Urinary bladder (tissue), 4 donors: ENCODE data around the gene CCDC60. TPM values are rescaled to one million over a fixed set of nuclear protein-coding genes. Genes with fewer than 3 reads are reported as not detected.

ENCODE experiments used
- DNase-seq: peaks from one replicate; pipeline ENCODE4 v3.0.0-alpha.2; 2015; ENCODE audit errors: extremely low spot score
- H3K27ac ChIP-seq: one replicate; pipeline ENCODE4 v1.5.1; 2013; ENCODE audit warnings: low read depth, mild to moderate bottlenecking, moderate library complexity
- H3K36me3 ChIP-seq: one replicate; pipeline ENCODE4 v1.6.1; 2013; ENCODE audit warnings: mild to moderate bottlenecking, moderate library complexity; ENCODE audit not compliant: insufficient read depth
- H3K4me1 ChIP-seq: one replicate; pipeline ENCODE4 v1.6.1; 2013; ENCODE audit warnings: mild to moderate bottlenecking, moderate library complexity; ENCODE audit not compliant: insufficient read depth
- H3K4me3 ChIP-seq: one replicate; pipeline ENCODE4 v1.5.1; 2013; ENCODE audit warnings: low read depth, low read length
- WGBS: extraction: QIAGEN DNeasy Blood & Tissue Kit; methylation state at CpG from one replicate; pipeline ENCODE4 v1.1.7; 2013; 5-methylcytosine and 5-hydroxymethylcytosine counted together
- polyA plus RNA-seq: library from polyadenylated mRNA; stranded (reverse); fragments of 200-250 nt; gene quantifications from one replicate; pipeline ENCODE4 v1.2.3, GENCODE V29; 2013
- total RNA-seq: library from RNA; depleted of rRNA; stranded (reverse); fragments of >200 nt; gene quantifications from one replicate; pipeline ENCODE4 v1.2.3, GENCODE V29; 2014
- donor health status: healthy with polysubstance abuse.
- donor health status: healthy.

Gene CCDC60
- total and polyA plus RNA-seq, 2 donors = 4.9 to 5.6 TPM

GRCh38 chr12:119383206-119383605, 48.7 kb downstream of the CCDC60 start:
- no peak overlapping the region for H3K27ac ChIP-seq

GRCh38 chr12:119384340-119384739, 49.8 kb downstream of the CCDC60 start:
- WGBS = 83% methylated on average over 5 of the region's 5 CpGs
- H3K4me1 ChIP-seq = no peaks in the 10 kb centered on the region

More at GRCh38 chr12:119383206-119383605, 48.7 kb downstream of the CCDC60 start:
- Histone ChIP-seq H3K4me1 (no peaks in the 10 kb centered on the region), H3K36me3 (no peaks in the 10 kb centered on the region), H3K4me3 (no peak overlapping the region)
- 88% methylated on average over 7 of the region's 7 CpGs for WGBS
- DNase-seq = no peak

GRCh38 chr12:119385659-119386058, 51.1 kb downstream of the CCDC60 start:
- no peaks in the 10 kb centered on the region for H3K36me3 ChIP-seq
- no peak overlapping the region for H3K27ac ChIP-seq
- H3K4me3 ChIP-seq = no peak overlapping the region
- 61% methylated on average over 3 of the region's 3 CpGs for WGBS
- DNase-seq = no peak
- no peaks in the 10 kb centered on the region for H3K4me1 ChIP-seq

More at GRCh38 chr12:119384340-119384739, 49.8 kb downstream of the CCDC60 start:
- Histone ChIP-seq H3K27ac (no peak overlapping the region), H3K36me3 (no peaks in the 10 kb centered on the region), H3K4me3 (no peak overlapping the region)
- no peak for DNase-seq

GRCh38 chr12:119389687-119390086, 55.2 kb downstream of the CCDC60 start:
- no peak for DNase-seq
- no peak overlapping the region for H3K4me3 ChIP-seq
- H3K27ac ChIP-seq = no peak overlapping the region
- H3K4me1 ChIP-seq = no peaks in the 10 kb centered on the region
- H3K36me3 ChIP-seq = no peaks in the 10 kb centered on the region

GRCh38 chr12:119391673-119392072, 57.1 kb downstream of the CCDC60 start:
- DNase-seq = no peak
- Histone ChIP-seq H3K4me1 (no peaks in the 10 kb centered on the region), H3K4me3 (no peak overlapping the region), H3K36me3 (no peaks in the 10 kb centered on the region), H3K27ac (no peak overlapping the region)
- WGBS = 53% methylated on average over 5 of the region's 5 CpGs

- WGBS = 39% methylated on average over 4 of the region's 4 CpGs
- Histone ChIP-seq H3K27ac (no peak overlapping the region), H3K36me3 (no peaks in the 10 kb centered on the region), H3K4me1 (no peaks in the 10 kb centered on the region), H3K4me3 (no peak overlapping the region)
- no peak for DNase-seq
Observed at GRCh38 chr12:119393677-119394076, 59.1 kb downstream of the CCDC60 start.

- DNase-seq = no peak
- Histone ChIP-seq H3K4me3 (no peak overlapping the region), H3K36me3 (no peaks in the 10 kb centered on the region), H3K4me1 (no peaks in the 10 kb centered on the region), H3K27ac (no peak overlapping the region)
- WGBS = 88% methylated on average over 10 of the region's 10 CpGs
Observed at GRCh38 chr12:119397540-119397939, 63.0 kb downstream of the CCDC60 start.

GRCh38 chr12:119398190-119398589, 63.7 kb downstream of the CCDC60 start:
- 95% methylated on average over 24 of the region's 24 CpGs for WGBS
- Histone ChIP-seq H3K36me3 (no peaks in the 10 kb centered on the region), H3K27ac (no peak overlapping the region), H3K4me3 (no peak overlapping the region), H3K4me1 (no peaks in the 10 kb centered on the region)
- DNase-seq = no peak

GRCh38 chr12:119399301-119399700, 64.8 kb downstream of the CCDC60 start:
- DNase-seq = no peak
- Histone ChIP-seq H3K4me3 (no peak overlapping the region), H3K36me3 (no peaks in the 10 kb centered on the region), H3K4me1 (no peaks in the 10 kb centered on the region), H3K27ac (no peak overlapping the region)
- 50% methylated on average over 4 of the region's 4 CpGs for WGBS

- H3K4me3 ChIP-seq = no peak overlapping the region
- no peaks in the 10 kb centered on the region for H3K4me1 ChIP-seq
- no peaks in the 10 kb centered on the region for H3K36me3 ChIP-seq
- H3K27ac ChIP-seq = no peak overlapping the region
- WGBS = 76% methylated on average over 2 of the region's 2 CpGs
- no peak for DNase-seq
Observed at GRCh38 chr12:119406308-119406707, 71.8 kb downstream of the CCDC60 start.

GRCh38 chr12:119406811-119407210, 72.3 kb downstream of the CCDC60 start:
- H3K27ac ChIP-seq = no peak overlapping the region
- WGBS = 82% methylated on average over 4 of the region's 4 CpGs

GRCh38 chr12:119409043-119409442, 74.5 kb downstream of the CCDC60 start:
- H3K4me1 ChIP-seq = no peaks in the 10 kb centered on the region
- H3K36me3 ChIP-seq = no peaks in the 10 kb centered on the region
- 76% methylated on average over 4 of the region's 4 CpGs for WGBS
- no peak for DNase-seq
- H3K27ac ChIP-seq = no peak overlapping the region
- no peak overlapping the region for H3K4me3 ChIP-seq

More at GRCh38 chr12:119406811-119407210, 72.3 kb downstream of the CCDC60 start:
- Histone ChIP-seq H3K4me3 (no peak overlapping the region), H3K4me1 (no peaks in the 10 kb centered on the region), H3K36me3 (no peaks in the 10 kb centered on the region)
- no peak for DNase-seq

GRCh38 chr12:119410396-119410795, 75.9 kb downstream of the CCDC60 start:
- no peak overlapping the region for H3K4me3 ChIP-seq
- DNase-seq = no peak
- 74% methylated on average over 5 of the region's 5 CpGs for WGBS
- no peaks in the 10 kb centered on the region for H3K36me3 ChIP-seq
- H3K27ac ChIP-seq = no peak overlapping the region
- H3K4me1 ChIP-seq = no peaks in the 10 kb centered on the region

GRCh38 chr12:119412306-119412705, 77.8 kb downstream of the CCDC60 start:
- H3K4me1 ChIP-seq = no peaks in the 10 kb centered on the region
- 17% methylated on average over 4 of the region's 4 CpGs for WGBS
- H3K36me3 ChIP-seq = no peaks in the 10 kb centered on the region
- no peak overlapping the region for H3K27ac ChIP-seq
- DNase-seq = no peak
- H3K4me3 ChIP-seq = no peak overlapping the region
